HPDE6-E6E7 (cell line): Measurements from ENCODE around the gene JKAMP.

ENCODE experiments used
- DNase-seq: peaks from one replicate; pipeline ENCODE4 v3.0.0; 2011; ENCODE audit warnings: missing footprints; ENCODE audit errors: extremely low spot score

The JKAMP gene

DNA sequence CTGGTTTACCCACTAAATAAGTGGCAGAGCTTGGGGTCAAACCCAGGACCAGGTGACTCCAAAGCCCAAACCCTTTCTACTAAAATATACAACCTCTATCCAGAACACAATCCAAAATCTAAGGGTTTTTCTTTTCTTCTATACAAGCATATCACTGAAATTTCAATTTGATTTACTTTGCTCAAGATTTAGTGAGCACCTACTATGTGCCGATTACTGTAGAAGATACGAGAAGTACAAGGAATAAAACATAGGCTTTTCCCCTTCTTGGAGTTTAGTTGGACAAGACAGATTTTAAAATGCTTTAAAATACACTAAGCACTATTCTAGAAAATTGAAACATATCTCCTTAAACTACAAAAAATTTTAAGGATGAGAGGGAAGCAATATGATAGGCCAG is 2.9 kb upstream of the JKAMP start:
- DNase-seq, result no peak

DNA sequence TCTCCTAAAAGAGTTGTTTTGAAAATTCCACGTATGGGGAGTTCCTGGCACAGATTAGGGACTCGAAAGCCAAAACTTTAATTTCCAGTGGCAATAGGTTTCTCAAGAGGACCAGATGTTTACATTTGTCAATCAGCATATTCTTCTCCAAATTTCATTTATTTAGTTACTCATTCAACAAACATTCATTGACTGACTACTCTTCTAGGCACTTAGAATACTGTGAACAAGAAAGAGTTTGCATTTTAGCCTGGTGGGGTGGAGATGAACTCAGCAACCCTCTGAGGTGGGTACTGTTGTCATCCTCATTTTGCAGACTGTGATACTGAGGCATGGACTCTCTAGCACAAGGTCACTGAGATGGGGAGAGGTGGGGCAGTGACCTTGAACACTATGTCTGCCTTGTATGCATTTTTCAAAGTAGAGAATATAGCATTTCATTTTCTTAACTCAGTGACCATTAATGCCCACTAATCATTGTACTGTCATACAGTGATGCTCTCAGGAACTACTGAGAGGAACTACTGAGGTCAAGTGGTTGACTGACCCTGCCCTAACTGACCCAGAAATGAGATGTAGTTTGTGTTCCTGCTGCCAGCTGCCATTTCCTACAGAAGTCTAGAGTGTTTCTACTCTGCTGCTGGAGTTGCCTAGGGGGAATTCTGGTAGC is 2.3 kb upstream of the JKAMP start:
- DNase-seq, result no peak

DNA sequence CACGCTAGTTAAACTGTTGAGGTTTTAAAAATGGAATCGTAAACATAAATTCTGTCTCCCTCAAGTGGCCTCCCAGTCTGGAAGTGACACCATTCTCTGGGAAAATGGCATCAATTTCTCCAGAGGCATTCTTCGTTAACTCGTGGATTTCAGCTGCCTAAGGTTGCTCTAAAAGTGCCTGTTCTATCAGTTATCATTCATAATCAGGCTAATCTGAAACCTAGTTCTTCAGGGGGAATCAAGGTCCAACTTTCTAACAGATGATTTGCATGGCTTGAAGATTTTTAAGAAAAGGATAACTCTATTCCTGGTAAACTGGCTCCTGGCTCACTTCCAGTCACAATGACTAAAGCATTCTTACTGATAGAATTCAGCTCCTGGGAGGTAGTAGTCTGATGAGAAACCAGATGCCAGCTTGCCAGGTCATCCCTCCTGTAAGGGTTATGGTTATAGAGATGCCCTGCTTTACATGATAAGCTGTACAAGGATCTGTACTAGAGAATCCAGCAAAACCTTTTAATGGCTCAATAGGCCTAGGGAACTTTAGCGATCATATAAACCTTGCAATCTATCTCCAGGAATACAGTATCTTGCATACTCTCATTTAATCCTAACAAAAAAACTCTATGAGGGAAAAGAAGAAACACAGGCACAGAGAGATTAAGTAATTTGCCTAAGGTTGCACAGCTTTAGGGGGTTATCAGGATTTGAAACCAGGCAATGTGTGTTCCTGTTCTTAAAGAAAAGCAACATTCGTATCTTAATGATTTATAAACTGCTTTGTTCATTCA is 1.6 kb upstream of the JKAMP start:
- DNase-seq, result peak; percentile 86

DNA sequence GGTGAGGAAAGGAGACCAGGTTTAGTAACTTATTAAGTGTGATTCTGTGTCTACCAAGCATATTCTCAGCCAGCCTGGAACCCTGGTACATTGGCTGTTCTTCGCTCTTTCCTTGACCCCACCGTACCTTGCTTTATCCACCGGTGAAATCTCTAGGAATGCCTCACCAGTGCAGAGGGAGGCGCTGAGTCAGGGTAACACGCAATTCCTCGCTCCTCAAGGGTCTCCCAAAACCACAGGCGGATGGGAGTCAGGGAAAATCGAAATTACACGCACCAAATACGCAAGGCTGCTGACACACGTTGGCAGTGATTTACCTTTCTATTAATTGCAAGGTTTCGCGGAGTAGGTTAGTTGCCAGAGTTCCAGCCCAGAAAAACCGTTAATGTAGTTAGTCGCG is 954 bp upstream of the JKAMP start:
- no peak for DNase-seq

DNA sequence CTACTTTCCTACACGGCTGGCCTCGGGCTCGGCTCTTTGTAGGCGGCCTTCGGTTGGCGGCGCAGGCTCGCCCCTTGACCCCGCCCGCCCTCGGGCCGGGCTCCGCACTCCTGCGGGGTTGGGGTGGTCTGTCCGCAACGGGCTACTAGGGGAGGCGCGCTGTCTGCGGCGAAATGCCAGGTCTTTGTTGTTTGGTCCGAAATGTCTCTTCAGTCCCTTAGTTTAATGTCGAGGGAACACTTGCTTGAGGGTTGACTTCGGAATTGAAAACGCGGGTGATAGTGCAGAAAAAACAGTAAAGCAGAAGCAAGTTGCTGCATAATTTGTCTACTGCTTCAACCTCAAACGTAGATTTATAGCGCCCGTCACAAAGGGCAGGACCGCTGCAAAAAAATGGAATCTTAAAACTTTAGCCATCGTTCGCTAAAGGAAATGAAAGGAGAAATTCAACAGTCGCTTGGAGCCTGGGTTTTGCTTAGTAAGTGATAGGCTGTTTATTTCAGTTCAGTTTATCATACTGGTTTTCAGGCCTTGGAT is 390 bp downstream of the JKAMP start:
- no peak for DNase-seq

DNA sequence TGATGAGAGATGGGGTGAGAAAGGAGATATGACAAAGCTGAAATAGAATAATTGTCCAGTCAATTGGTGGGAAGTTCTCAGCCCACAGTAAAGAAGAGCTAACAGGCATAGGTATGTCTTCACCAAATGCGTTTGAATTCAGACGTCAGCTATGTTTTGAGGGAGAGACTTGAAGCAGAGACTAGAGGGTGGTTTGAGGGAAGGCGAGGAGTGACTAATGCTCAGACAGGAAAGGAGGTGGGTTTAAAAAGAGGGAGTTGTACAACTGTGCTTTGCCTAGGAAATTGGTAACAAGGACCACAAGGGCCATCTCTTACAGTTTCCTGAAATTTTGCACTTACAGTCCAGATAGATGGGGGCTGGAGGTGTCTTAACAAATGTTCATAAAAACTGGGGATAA is 6.4 kb downstream of the JKAMP start:
- no peak for DNase-seq

DNA sequence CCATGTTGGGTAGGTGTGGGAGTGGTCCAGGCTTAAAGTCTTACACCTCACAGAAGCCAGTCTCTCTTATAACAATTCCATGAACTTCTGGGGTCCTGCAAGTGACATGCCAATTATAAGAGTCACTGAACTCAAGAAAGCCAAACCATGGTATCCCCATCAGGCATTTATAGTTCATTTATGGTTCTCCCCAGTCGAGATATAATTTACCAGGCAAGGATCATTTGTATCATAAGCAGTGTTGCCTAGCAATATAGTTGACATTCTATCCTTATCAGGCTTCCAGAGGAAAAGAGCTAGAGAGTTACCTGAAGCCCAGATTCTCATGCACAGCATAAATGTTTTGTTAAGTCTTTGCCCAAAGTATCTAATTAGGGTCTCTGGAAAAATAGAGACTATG is 8.1 kb downstream of the JKAMP start:
- no peak for DNase-seq

DNA sequence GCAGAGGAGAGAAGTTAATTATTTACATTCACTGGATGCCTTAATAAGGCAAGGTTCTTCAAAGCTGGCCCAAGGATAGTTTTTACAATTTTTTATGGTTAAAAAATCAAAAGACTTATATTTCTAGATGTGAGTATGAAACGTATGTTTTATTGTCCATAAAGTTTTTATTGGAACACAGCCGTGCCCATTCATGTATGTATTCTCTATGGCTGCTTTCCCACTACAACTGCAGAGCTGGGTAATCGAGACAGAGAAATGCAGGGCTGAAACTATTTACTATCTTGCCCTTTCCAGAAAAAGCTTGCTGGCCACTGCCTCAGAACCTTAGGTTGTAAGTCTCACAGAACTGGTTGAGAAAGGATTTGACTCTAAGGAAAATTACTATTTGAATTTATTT is 16.4 kb downstream of the JKAMP start:
- no peak for DNase-seq

DNA sequence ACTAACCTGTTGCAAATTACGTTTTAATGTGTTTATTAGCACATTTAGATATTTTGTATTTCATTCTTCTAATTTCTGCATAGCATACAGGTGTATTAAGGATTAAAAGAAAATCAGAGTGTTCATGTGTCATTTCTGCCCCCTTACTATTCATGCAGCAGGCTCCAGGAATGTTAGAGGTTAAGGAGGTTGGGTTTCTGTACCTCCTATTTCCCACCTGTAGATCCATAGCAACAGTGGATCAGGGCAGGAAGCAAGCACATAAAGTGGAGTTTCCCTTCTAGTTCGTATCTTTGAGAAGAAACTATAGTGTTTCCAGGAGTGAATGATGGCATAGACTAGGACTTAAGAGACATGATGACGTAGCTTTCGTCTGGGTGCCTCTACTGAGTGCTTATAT is 18.9 kb downstream of the JKAMP start:
- DNase-seq, result no peak

DNA sequence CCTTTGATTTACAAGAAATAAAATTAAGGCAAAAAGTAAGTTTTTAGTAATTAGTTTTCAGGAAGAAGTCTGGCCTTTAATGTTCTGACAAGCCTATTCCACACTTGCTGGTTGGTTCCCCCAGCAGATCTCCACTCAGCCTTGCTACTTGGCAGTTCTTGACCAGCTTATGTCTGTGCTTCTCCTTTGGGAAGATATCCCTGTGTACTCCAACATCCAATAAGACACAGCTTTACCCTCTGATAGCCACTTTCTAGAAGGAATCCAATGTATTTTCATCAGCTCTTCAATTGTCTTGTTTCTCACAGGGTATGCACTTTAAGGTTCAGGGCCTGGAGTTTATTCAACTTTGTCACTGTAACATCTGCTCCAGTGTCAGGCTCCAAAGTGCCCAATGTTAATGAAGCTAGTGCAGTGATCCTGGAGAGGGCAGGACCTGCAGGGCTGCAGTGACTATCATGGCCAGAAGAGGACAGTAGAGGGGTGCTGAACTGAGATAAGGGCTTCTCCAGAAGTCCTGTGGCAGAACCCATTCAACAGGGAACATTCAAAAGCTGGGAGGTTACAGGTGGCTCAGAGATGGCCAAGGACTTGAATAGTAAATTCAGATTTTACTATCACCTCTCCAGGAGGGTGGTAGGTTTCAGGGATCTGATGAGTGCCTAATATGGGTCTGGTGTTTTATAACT is 22.9 kb downstream of the JKAMP start:
- DNase-seq, result peak; percentile 35

DNA sequence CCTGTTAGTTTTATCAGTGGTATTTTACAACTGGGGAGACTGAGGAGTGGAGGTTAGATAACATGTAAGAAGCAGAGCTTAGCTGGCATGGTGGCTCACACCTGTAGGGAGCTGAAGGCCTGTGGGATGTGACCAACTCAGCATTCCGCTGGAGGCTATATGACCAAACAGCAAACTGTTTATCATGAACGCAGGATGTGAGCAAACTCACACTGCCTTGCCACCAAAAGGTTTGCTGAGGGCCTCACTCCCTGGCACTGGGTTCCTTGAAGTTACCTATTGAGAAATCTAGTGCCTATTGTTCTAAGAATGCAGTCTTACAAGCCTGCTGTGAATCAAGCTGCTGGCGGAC is 23.4 kb downstream of the JKAMP start:
- DNase-seq, result peak; percentile 23

DNA sequence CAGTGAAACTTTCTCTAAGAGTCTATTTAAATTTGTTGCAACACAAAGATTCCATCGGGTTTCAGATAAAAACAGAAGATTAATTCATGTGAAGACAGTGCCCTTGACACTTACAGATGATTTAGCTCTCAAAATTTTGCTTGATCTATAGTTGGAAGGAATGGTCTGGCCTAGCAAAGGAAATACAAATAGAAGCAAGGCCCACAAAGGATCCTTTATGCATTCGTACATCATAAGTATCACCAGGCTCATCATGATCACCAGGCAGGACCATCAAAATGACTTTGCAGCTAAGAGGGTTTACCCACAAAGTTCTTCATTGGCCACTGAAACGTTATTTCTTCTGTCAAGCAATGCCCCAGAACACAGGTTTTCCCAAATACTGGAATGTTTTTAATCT is 24.8 kb downstream of the JKAMP start:
- DNase-seq, result no peak

DNA sequence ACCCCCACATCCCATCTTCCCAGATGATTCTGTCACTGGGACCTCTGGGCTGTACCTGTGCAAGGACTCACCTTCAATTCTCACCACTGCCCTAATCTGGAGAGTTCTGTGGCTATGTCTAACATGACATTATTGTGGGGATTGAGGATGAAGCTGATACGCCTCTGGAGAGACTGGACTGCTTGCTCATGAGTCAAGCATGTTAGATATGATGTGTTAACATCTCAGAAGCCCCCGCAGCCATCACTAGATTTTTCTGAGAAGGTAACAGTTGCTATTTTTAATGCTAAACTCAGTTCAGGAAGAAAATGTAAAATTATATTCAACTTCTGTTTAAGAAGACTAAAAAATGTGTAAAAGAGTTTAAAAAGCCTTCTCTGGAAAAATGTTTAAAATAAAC is 25.7 kb downstream of the JKAMP start:
- no peak for DNase-seq

DNA sequence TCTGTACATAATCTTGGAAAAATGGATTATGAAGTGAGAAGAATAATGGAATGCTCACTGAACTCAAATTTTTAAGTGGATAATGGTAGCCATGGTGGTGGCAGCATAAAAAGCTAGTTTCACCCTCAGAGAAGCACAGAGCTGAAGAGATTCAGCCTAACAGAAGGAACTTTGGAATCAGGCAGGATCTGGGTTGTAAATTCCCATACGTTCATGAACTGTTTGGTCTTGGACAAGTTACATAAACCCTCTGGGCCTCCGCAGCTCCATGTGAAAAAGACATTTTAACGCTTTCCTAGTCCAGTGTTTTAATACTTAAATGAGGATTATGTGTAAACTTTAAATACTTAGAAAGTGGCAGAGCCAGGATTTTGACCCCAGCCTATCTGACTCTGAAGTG is 26.6 kb downstream of the JKAMP start:
- DNase-seq, result no peak

DNA sequence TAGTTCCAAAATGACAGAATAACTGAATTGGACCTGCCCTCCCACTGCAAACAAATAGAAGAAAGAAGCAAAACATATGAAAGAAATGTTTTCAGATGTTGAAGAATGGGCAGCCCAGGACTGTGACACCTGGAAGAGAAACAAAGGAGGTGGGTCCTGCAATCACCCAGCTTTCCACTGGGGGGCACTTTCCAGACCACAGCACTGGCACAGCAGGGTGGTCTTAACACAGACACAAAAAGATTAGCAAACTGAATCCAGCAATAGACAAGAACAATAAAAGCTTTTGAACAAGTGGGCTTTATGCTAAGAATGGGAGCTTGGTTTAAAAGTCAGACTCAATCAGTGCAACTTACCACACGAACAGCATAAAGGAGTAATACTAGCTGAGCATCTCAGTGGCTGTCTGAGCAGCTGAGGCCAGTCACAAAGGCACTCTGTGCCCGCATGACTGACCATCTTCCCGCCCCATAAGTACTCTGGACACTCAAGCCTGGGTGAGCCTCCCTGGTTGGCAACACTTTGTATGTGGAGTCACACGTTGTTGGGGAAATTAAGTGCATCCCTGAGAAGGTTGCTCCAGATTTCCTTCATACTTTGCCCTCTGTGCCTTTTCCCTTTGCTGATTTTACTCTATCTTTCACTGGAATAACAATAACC is 27.7 kb downstream of the JKAMP start:
- DNase-seq, result no peak

DNA sequence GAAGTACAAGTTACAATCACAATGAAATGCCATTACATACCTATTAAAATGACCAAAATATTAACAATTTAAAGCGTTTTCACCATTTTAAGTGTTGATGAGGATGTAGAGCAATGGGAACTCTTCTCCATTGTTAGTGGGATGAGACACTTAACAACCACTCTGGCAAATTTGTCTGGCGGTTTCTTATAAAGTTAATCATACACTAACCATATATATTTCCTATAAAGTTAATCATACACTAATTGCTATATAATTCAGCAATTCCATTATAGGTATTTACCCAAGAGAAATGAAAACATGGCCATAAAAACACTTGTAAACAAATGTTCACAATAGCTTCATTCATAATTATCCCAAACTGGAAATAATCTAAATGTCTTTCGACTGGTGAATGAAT is 35.9 kb downstream of the JKAMP start:
- no peak for DNase-seq

DNA sequence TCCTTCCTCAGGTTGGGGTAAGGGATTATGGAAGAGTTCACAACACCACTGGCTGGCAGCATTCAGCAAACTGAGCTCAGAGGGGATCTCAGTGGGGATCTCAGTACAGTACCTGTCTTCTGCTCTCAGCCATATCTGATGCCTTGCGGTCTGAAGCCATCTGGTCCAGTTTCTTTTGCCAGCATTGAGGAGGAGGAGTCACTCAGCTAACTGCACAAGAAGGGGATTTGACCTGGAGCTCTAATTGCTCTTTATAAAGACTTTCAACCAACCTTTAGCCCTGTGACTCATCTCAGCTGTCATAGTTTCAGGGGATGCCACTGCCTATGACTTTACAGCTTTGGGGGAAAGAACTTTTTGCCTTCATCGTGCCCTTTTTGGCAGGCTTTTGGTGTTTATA is 44.9 kb downstream of the JKAMP start:
- no peak for DNase-seq

DNA sequence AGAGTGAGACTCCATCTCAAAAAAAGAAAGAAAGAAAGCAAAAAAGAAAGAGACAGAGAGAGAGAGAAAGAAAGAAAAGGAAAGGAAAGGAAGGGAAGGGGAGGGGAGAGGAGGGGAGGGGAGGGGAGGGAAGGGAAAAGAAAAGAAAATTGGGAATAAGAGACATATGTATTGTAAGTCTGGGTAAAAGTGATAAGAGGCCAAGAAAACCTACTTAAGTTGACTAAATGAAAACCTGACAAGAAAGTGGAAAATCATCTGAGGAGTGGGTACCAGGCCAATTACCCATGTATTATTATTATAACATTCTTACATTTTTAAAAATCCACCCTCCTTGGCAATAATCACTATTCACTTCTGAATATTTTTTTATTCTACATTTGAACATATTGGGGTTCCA is 46.0 kb downstream of the JKAMP start:
- DNase-seq, result no peak

DNA sequence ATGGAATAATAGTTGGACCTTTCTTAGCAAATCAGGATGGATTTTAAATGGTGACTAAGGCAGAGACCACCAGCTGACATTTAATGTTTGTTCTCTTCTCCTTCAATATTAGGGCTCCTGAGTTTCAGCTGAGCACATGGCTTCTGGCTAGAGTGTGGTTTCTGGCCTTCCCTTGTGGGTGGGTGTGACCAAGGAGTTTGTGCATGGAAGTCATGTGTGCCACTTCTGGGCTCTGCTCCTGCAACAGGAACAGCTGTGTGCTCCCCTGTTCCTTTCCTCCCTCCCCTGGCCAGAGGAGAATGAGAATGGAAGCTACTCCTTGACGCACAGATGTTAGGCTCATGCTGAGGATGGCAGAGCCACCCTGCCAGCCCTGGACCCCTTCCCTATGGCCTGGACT is 48.1 kb downstream of the JKAMP start:
- no peak for DNase-seq

DNA sequence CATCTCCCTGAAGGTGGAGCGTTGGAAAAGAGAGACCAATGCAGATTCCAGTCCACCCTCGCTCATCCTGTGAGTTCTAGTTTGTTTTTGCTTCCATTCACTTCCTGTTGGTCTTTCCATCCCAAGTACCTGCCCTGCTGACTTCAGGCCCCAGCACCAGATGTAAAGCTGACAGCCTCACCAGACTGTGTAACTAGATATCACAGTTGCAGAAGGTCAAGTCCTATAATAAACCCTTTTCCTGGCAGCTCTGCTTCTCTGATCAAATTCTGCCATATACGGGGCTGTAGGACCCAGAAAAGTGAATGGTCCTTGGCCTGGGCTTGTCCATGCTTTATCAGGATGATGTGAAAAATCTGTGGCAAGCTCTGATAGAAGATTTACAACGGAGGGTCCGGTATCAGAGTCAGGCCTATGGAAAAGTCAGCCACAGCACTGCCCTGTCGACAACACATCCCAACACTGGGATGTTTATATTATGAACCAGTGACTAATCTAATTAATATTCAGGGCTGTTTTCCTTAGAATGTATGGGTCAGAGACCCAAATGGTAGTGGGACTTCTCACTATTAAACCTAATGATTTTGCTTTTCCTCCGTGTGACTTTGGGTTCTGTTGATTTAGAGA is 50.2 kb downstream of the JKAMP start:
- DNase-seq, result no peak

DNA sequence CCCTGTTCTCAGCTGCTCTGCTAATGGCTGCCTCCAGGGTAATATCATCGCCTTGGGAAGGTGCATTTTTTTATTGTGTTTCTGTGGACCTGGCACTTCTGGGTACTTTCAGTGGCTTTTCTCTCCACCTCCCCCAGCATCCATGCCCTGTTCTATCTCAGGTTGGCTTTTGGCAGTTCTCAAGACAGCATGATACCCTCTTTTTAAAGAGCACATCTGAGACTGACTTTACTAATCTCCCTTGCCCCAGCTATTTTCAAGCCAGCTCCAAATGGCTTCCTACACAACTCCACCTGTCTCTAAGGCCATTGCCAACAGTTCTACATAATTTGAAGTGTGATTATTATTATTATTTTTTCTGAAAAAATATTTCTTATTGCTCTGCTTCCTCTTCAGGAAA is 53.2 kb downstream of the JKAMP start:
- no peak for DNase-seq

DNA sequence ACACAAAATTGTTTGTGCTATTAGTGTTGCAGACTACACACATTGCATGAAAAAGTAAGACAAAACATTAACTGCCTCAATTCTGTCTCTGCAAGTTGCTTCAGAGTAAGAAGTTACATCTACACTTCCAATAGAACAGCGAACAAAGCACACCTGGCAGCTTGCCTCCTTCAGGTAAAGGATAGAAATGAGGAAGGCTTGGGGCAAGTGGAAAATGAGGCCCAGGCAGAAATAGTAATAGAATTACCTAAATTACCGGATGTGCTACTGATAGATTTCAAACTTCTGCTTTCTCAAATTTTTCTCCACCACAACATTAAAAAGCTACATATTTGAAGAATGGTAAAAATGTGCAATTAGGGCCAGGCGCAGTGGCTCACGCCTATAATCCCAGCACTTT is 54.6 kb downstream of the JKAMP start:
- no peak for DNase-seq
